BLaER1 treated with 17β-estradiol and CSF1 and Interleukin-3, amounts not matched to agents 10 nM and 100 nM (cell line): ENCODE data around the gene SLC5A9.

Source experiments
- H3K27ac ChIP-seq, 11 experiments: shearing (Covaris generic); formaldehyde crosslinking; 2 replicates each; pipeline ENCODE4 v1.8.1; 2022
- H3K27me3 ChIP-seq, 11 experiments: shearing (Covaris generic); formaldehyde crosslinking; 2 replicates each; pipeline ENCODE4 v1.8.1; 2022
- H3K36me3 ChIP-seq, 11 experiments: shearing (Covaris generic); formaldehyde crosslinking; 2 replicates each; pipeline ENCODE4 v1.8.1; 2022
- H3K4me1 ChIP-seq, 10 experiments: shearing (Covaris generic); formaldehyde crosslinking; 2 replicates each; pipeline ENCODE4 v1.8.1; 2022
- H3K4me2 ChIP-seq, 11 experiments: shearing (Covaris generic); formaldehyde crosslinking; 2 replicates each; pipeline ENCODE4 v1.8.1; 2022
- H3K4me3 ChIP-seq, 10 experiments: shearing (Covaris generic); formaldehyde crosslinking; 2 replicates each; pipeline ENCODE4 v1.8.1; 2022
- H3K9ac ChIP-seq, 11 experiments: shearing (Covaris generic); formaldehyde crosslinking; 2 replicates each; pipeline ENCODE4 v1.8.1; 2022
- H3K9me3 ChIP-seq, 11 experiments: shearing (Covaris generic); formaldehyde crosslinking; replicated peaks in 1 of 11; 2 replicates each; pipeline ENCODE4 v1.8.1; 2022
- H4K20me1 ChIP-seq, 11 experiments: shearing (Covaris generic); formaldehyde crosslinking; 2 replicates each; pipeline ENCODE4 v1.8.1; 2022
- Cebpa-rat ChIP-seq, 11 experiments: shearing (Covaris generic); IDR thresholded peaks; 2 replicates each; pipeline ENCODE4 v1.8.1; 2022

SLC5A9 gene

DNA sequence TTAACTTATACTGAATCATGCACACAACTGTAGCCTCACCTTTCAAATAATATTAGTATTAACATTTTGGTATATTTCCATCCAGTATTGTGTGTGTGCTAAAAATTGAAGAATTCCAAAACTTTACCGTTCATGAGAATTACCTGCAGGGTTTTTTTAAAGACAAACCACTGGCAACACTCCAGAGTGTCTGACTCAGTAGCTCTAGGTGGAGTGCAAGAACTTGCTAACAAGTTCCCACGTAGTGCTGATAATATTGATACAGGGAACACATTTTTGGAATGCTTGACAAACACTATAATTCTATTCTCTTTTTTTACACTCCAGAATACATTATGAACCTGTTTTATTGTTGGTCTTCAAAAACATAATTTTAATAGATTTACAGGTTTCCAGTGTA lies 27.7 kb upstream of the SLC5A9 start:
- no peak overlapping the region for H3K9ac ChIP-seq

DNA sequence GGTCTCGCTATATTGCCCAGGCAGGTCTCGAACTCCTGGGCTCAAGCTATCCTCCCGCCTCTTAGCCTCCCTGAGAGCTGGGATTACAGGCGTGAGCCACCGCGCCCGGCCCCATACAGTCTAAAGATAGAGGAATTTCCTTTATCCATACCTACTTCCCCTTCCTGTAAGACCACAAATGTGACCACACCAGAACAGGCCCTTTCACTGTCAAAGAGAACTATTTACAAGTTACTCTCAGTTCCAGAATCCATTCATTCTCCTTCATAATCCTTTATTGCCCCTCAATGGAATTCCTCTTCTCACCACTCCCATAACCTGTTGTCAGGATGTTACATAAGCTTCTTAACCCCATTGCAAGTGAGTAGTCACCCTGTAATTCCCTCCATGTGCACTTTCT lies 26.3 kb upstream of the SLC5A9 start:
- no peak for TF ChIP-seq Cebpa-rat (IDR thresholded peaks at IDR 0.05)
- Histone ChIP-seq H3K9ac (no peak overlapping the region), H3K4me3 (no peak overlapping the region), H3K36me3 (no peaks in the 10 kb centered on the region), H3K4me2 (peak overlapping the region in 10 of 11 experiments; percentile 9 to 44 (median 22); a peak in 12 of 22 replicates), H3K4me1 (peaks cover 0 to 13% (median 10%) of the 10 kb centered on the region in 10 experiments; a peak in 15 of 20 replicates), H3K27ac (no peak overlapping the region), H3K27me3 (peaks cover 0 to 54% (median 0%) of the 10 kb centered on the region in 11 experiments; a peak in 4 of 22 replicates), H3K9me3 (peaks cover 3 to 14% (median 6%) of the 10 kb centered on the region in 11 experiments; a peak in 19 of 22 replicates), H4K20me1 (no peaks in the 10 kb centered on the region)

More for the DNA sequence above, 27.7 kb upstream of the SLC5A9 start:
- Histone ChIP-seq H3K4me2 (no peak overlapping the region), H3K36me3 (no peaks in the 10 kb centered on the region), H3K9me3 (peaks cover 17 to 29% (median 20%) of the 10 kb centered on the region in 11 experiments), H3K27ac (no peak overlapping the region), H3K4me3 (no peak overlapping the region), H3K27me3 (peaks cover 0 to 46% (median 0%) of the 10 kb centered on the region in 11 experiments; a peak in 4 of 22 replicates), H4K20me1 (no peaks in the 10 kb centered on the region), H3K4me1 (peaks cover 0 to 13% (median 10%) of the 10 kb centered on the region in 10 experiments; a peak in 15 of 20 replicates)
- TF ChIP-seq Cebpa-rat (IDR thresholded peaks at IDR 0.05) = no peak

DNA sequence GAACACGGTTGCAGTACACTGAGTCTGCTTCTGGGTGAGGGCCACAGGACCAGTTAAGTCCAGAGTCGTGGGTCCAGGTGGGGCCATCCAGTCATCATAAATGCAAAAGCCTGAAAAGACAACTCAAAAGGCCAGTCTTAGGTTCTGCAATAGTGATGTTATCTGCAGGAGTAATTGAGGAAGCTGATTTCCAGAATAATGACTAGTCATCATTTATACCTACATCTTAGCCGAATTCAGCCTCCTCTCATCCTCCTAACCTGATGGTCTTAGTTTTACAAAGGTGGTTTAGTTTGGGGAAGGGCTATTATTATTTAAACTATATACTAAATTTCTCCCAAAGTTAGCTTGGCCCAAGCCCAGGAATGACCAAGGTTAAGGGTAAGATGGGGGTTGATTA lies 23.5 kb upstream of the SLC5A9 start:
- Histone ChIP-seq H3K36me3 (no peaks in the 10 kb centered on the region), H3K9me3 (peaks cover 0 to under 1% (median 0%) of the 10 kb centered on the region in 11 experiments; a peak in 1 of 22 replicates), H3K4me2 (no peak overlapping the region), H3K4me3 (no peak overlapping the region), H3K27ac (no peak overlapping the region), H4K20me1 (no peaks in the 10 kb centered on the region), H3K4me1 (peaks cover 0 to 13% (median 10%) of the 10 kb centered on the region in 10 experiments; a peak in 15 of 20 replicates), H3K27me3 (peaks cover 0 to 51% (median 0%) of the 10 kb centered on the region in 11 experiments; a peak in 4 of 22 replicates), H3K9ac (no peak overlapping the region)
- TF ChIP-seq Cebpa-rat (IDR thresholded peaks at IDR 0.05) = no peak

DNA sequence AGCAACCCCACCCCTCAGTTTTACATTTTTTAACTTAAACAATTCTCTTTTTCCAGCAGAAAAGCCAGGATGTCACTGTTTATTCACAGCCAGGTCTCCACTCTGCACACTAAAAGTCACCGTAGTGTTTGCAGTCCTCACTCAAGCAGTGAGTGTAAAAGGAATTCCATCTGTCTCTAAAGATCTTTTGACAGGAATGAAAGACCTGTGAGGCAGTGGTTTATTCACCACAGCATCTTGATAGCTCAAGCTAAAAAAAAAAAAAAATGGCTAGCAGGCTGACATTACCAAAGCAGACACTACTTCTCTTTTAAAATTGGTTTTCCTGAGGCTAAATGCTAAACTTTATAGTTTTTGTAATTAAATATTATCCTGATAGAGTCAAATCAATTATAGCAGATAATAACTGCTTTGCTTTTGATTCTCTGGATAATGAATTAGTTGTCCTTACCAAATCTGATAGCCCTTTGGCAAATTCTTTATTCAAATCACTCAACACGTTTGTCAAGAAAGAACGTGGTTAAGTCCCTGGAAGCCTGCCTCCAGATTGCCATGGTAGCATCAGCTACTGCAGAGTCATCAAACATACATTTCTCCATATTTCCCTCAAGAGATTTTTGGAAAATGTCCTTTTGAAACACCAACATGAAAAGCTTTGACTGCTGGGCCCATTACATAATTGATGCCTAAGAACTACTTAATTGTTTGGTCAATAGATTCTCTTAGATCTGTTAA lies 22.2 kb upstream of the SLC5A9 start:
- H3K27ac ChIP-seq = no peak overlapping the region
- H3K27me3 ChIP-seq = peaks cover 0 to 43% (median 0%) of the 10 kb centered on the region in 11 experiments; a peak in 4 of 22 replicates
- no peak overlapping the region for H3K4me3 ChIP-seq
- no peaks in the 10 kb centered on the region for H3K9me3 ChIP-seq
- no peak for TF ChIP-seq Cebpa-rat (IDR thresholded peaks at IDR 0.05)
- H3K36me3 ChIP-seq = no peaks in the 10 kb centered on the region
- no peaks in the 10 kb centered on the region for H4K20me1 ChIP-seq
- H3K9ac ChIP-seq = no peak overlapping the region
- H3K4me1 ChIP-seq = peaks cover 0 to 13% (median 10%) of the 10 kb centered on the region in 10 experiments; a peak in 15 of 20 replicates
- no peak overlapping the region for H3K4me2 ChIP-seq

DNA sequence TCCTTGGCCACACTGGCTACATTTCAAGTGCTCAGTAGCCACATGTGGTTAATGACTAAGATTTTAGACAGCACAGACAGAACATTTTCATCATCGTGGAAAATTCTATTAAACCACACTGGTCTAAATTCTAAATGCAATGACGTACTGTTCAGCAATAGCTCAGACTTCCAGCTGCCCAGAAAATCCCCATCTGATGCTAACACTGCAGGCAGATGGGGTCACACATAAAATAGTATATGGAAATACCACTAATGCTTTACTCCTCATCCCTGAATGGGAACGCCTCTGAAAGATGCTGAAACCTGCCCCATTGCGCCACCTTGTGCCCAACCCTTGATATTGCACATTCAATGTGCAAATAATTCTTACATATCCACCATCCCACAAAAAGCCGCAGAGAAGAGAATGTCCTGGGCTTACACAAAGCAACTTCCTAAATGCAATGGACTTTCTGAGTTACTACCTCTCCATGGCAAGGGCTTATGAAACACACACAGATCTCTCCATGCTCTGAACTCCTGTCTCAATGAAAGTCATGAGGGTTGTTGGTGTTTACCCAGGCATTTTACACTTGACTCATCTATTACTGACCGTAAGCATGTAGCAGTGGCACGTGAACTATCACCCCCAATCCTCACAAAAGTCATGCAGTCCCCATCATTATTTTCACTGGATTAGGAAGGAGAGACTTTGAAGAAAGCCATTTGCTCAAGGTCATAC lies 20.3 kb upstream of the SLC5A9 start:
- Histone ChIP-seq H3K9ac (no peak overlapping the region), H3K9me3 (no peaks in the 10 kb centered on the region), H3K27ac (no peak overlapping the region), H3K36me3 (no peaks in the 10 kb centered on the region), H3K4me3 (no peak overlapping the region), H3K27me3 (peaks cover 0 to 34% (median 0%) of the 10 kb centered on the region in 11 experiments; a peak in 4 of 22 replicates), H3K4me1 (no peaks in the 10 kb centered on the region), H4K20me1 (no peaks in the 10 kb centered on the region), H3K4me2 (no peak overlapping the region)
- 0 out of 22 replicates have a peak, but pooled peaks of 1 of the 11 experiments have one; percentile 42 for TF ChIP-seq Cebpa-rat (IDR thresholded peaks at IDR 0.05)

DNA sequence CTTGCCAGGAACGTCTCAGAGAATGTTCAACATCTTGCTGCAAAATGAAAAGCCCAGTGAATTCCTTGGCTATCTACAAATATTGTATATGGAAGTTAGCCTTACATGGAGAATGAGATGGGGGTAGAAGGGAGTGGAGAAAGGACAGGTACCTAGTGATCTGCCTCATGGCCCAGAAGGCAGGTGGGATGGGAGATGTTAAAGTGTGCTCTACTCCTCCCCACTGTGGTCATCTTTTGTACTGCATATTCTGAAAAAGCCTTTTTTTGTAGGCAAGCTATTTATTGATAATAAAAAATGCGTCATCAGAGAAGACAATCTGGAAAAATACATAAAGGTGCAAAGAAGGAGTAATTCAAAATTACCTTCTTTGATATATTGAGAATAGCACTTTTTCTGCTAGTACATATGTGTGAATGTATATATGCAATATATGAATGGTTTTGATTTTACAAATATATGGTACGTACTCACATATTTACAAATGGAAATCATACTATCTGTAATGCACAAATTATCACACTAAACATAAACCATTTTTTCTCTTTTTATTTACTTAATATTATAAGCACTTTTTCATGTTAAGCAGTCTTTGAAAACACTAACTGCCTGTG lies 19.1 kb upstream of the SLC5A9 start:
- Histone ChIP-seq H4K20me1 (no peaks in the 10 kb centered on the region), H3K27ac (no peak overlapping the region), H3K9ac (no peak overlapping the region), H3K4me2 (no peak overlapping the region), H3K9me3 (no peaks in the 10 kb centered on the region), H3K36me3 (no peaks in the 10 kb centered on the region), H3K27me3 (peaks cover 0 to 26% (median 0%) of the 10 kb centered on the region in 11 experiments; a peak in 4 of 22 replicates), H3K4me1 (no peaks in the 10 kb centered on the region), H3K4me3 (no peak overlapping the region)
- TF ChIP-seq Cebpa-rat (IDR thresholded peaks at IDR 0.05) = no peak

DNA sequence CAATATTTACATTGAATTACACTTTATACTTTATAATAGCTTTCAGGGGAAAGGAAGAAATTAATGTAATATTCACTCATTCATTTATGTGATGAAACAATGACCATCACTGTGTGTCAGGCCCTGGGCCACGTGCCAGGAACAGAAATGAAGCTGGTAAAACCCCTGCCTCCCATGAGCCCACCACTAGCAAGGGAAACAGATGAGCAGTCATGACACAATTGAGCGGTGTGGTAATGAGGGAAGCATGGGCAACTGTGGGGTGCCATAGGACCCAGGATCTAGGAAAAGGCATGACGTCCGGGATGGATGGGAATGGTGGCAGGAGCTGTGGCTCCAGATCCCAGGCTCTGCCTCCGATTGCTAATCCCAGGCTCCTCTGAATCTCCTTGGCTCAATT lies 17.0 kb upstream of the SLC5A9 start:
- no peaks in the 10 kb centered on the region for H4K20me1 ChIP-seq
- H3K9ac ChIP-seq = no peak overlapping the region
- no peak for TF ChIP-seq Cebpa-rat (IDR thresholded peaks at IDR 0.05)
- H3K4me1 ChIP-seq = no peaks in the 10 kb centered on the region
- H3K9me3 ChIP-seq = no peaks in the 10 kb centered on the region
- no peak overlapping the region for H3K4me2 ChIP-seq
- H3K27me3 ChIP-seq = peaks cover 0 to 7% (median 0%) of the 10 kb centered on the region in 11 experiments; a peak in 2 of 22 replicates
- no peaks in the 10 kb centered on the region for H3K36me3 ChIP-seq
- H3K27ac ChIP-seq = no peak overlapping the region
- H3K4me3 ChIP-seq = no peak overlapping the region

DNA sequence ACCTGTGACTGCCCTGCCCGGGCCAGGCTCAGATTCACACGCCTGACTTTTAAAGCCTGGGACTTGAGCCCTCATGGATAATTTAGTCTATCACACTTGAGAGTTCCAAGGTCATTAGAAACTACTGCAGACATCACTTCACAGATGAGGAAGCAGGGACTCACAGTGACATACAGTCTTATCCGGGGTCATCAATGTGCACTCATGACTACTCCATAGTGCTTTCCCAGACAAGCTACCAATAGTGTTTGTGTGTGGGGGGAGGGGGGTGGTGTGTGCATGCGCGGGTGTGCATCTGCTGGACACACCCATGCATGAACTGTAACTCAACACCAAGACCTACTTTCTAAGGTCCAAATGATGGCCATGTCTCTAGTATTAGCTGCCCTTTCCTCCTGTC lies 16.1 kb upstream of the SLC5A9 start:
- no peak overlapping the region for H3K4me2 ChIP-seq
- H3K27ac ChIP-seq = no peak overlapping the region
- H3K4me3 ChIP-seq = no peak overlapping the region
- no peaks in the 10 kb centered on the region for H3K4me1 ChIP-seq
- H3K27me3 ChIP-seq = no peaks in the 10 kb centered on the region
- H3K9me3 ChIP-seq = no peaks in the 10 kb centered on the region
- H3K9ac ChIP-seq = no peak overlapping the region
- H4K20me1 ChIP-seq = no peaks in the 10 kb centered on the region
- no peak for TF ChIP-seq Cebpa-rat (IDR thresholded peaks at IDR 0.05)
- no peaks in the 10 kb centered on the region for H3K36me3 ChIP-seq

DNA sequence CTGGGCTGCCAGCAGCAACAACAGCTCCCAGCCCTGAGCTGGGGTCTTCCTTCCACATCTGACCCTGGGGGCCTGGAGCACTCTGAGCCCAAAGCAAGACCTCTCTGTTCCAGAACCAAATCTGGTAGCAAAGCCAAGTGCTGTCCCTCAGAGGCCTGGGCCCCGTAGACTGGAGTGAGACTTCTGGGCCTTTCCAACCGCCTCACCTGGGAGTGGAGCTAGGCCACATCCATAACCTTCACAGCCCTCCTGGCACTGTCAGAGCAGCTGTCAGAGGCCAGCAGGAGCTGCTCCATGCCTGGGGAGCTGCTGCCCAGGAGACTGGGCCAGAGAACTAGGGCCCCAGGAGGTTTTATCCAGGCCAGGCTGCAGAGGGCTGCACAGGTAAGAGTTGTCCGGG lies 15.4 kb upstream of the SLC5A9 start:
- Histone ChIP-seq H3K9ac (no peak overlapping the region), H3K4me3 (no peak overlapping the region), H3K4me2 (no peak overlapping the region), H3K27ac (no peak overlapping the region), H3K4me1 (no peaks in the 10 kb centered on the region), H3K9me3 (no peaks in the 10 kb centered on the region), H3K36me3 (no peaks in the 10 kb centered on the region), H3K27me3 (no peaks in the 10 kb centered on the region), H4K20me1 (no peaks in the 10 kb centered on the region)
- no peak for TF ChIP-seq Cebpa-rat (IDR thresholded peaks at IDR 0.05)
